GM19438 (cell line): ENCODE data around the gene INKA2.

Experiments
- ATAC-seq: cut with Tn5 transposase; IDR thresholded peaks from one replicate; pipeline ENCODE4 v1.9.1; 2021; ENCODE audit warnings: low read depth; ENCODE audit not compliant: unreplicated experiment

The INKA2 gene

GRCh38 chr1:111739194-111739924, at the start of gene INKA2:
Gene INKA2, minus strand, starts transcription at chr1:111739395. Its CDS starts 153 bp downstream, at chr1:111739242.
- ATAC-seq = peak; percentile 83

- no peak for ATAC-seq
Observed at GRCh38 chr1:111786669-111787207, 47.5 kb upstream of the INKA2 start.

GRCh38 chr1:111784273-111784901, 45.2 kb upstream of the INKA2 start:
- ATAC-seq = no peak

GRCh38 chr1:111779546-111779945, 40.4 kb upstream of the INKA2 start:
- no peak for ATAC-seq

DNA sequence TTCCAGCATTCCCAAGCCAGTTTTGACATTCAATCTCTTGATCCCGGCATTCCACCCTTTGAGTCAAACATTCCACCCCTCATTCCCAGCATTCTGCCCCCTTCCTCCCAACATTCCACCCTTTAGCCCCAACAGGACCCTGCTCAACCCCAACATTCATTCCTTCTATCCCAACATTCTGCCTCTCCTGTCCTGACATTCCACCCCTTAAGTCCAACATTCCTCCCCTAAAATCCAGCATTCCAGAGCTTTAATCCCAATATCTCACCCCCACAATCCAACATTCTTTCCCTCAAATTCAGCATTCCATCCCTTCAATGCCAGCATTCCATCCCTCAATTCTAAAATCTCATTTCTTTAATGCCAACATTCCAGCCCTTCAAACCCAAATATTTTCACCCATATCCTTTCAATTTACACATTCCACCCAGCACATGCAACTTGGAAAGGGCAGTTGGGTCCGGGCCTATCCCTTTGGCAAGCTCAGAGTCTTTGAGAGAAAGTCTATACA, 39.4 kb upstream of the INKA2 start:
- ATAC-seq = no peak

- no peak for ATAC-seq
Observed at GRCh38 chr1:111778066-111778465, 38.9 kb upstream of the INKA2 start.

- no peak for ATAC-seq
Observed at GRCh38 chr1:111777301-111777700, 38.1 kb upstream of the INKA2 start.

GRCh38 chr1:111776861-111777260, 37.7 kb upstream of the INKA2 start:
- ATAC-seq = no peak

- no peak for ATAC-seq
Observed at GRCh38 chr1:111776391-111776790, 37.2 kb upstream of the INKA2 start.

- no peak for ATAC-seq
Observed at GRCh38 chr1:111775966-111776365, 36.8 kb upstream of the INKA2 start.

DNA sequence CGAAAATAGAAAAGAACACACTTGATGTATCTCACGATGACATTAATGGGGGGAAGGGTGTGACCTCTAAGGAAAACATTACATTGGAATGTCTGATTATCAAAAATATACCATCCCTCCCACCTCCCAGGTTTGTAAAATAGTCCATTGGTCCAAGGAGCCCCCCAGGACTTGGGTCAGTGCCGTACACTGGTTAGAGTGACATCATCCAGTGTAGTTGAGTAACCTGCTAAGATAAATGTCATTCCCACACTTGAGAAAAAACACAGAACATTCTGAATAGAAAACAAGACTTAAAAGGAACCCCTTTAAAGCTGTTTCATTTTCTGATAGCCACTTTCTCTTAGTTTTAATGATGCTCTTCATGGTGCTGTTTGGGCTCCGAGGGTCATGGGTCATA, 31.7 kb upstream of the INKA2 start:
- ATAC-seq = no peak

DNA sequence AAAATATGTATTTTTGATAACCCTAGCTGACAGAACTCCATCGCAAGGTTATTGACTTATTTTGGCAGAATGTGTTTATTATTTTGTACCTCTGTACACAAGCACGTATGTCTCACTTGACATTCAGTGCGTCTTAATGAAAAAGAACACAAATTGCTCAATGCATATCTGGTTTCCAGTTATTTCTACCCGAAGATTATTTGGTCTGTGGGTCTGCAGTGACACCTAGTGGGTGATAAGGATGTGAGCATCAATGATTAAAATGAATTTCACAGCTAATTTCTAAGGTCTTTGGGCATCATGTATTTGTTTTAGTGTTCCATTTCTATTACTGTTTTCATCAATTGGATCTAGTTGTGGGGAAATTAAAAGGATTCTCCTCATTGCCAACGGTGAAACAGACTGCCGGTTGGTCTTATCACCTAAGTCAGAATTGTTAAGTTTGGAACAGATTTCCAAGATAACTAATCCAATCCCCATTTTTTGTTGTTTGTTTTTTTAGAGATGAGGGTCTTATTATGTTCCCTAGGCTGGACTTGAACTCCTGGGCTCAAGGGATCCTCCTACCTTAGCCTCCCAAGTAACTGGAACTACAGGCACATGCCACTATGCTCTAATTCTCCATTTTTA, 30.4 kb upstream of the INKA2 start:
- ATAC-seq = no peak

DNA sequence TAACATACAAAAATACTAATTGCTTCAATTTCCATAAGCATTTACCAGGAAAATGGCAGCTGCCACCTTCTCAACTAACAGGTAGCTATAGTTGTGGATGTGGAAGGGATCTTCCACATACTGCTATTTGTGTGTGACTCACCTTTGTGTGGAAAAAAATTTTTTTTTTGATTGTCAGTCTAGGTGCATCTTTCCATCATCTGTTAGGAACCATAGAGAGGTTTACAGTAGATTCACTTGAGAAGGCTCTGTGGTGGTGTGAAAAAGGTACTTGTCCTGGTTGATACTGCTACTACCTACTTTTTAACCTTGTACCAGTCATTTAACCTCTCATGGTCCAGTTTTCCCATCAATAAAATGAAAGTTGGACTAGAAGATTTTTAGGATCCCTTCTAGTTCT, 29.4 kb upstream of the INKA2 start:
- no peak for ATAC-seq

DNA sequence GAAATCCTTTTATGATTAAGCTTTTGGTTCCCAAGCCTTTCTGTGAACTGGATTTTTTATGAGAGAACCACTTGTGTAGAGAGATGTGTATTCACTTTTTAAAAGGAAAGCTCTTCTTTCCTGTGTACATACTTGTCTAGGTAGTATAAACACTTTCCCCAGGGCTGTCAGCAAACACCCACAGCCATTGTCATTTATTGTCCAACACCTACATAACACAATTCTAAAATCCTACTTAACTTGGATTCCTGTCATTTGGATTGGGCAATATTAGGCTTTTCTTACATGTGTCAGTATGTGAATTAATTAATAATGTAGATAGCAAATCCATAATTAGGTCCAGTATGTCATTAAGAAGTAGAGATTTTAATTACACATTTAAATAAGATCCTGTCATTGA, 28.8 kb upstream of the INKA2 start:
- no peak for ATAC-seq

DNA sequence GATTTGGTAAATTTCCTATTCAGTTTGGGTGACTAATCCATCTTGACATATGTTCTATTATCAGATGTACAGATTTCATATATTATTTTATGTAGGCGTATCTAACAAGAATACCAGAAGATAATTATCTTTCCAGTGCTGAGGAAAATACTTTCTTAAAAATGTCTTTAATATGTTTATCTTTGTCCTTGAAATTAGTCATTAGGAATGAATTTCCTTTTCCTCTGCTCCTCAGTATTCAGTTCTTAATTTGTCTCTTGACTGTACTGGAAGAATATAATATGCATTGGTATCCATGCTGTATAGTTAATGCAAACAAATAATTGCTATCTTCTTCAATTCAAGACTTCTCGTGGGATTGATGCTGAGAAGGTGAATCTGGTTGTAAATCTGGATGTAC, 23.1 kb upstream of the INKA2 start:
- no peak for ATAC-seq

DNA sequence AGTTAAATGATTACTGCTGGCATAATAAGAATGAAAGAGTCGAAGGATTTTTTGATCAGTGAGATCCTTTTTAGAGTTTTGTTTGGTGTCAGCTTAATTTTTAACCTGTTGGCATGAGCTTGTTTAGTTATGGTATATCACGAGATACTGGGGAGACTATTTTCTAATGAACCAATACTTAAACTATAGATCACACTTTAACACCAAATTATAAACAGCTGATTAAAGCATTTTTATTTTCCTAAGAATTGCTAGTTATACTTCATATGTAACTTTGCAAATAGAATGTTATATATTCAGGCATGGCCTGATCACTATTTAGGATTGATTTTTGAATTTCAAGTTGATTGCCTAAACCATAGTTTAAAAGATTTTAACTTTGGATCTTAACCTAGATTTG, 22.5 kb upstream of the INKA2 start:
- ATAC-seq = no peak

- ATAC-seq = no peak
Observed at GRCh38 chr1:111758373-111758772, 19.2 kb upstream of the INKA2 start.

GRCh38 chr1:111756124-111756513, 16.9 kb upstream of the INKA2 start:
- peak; percentile 10 for ATAC-seq

DNA sequence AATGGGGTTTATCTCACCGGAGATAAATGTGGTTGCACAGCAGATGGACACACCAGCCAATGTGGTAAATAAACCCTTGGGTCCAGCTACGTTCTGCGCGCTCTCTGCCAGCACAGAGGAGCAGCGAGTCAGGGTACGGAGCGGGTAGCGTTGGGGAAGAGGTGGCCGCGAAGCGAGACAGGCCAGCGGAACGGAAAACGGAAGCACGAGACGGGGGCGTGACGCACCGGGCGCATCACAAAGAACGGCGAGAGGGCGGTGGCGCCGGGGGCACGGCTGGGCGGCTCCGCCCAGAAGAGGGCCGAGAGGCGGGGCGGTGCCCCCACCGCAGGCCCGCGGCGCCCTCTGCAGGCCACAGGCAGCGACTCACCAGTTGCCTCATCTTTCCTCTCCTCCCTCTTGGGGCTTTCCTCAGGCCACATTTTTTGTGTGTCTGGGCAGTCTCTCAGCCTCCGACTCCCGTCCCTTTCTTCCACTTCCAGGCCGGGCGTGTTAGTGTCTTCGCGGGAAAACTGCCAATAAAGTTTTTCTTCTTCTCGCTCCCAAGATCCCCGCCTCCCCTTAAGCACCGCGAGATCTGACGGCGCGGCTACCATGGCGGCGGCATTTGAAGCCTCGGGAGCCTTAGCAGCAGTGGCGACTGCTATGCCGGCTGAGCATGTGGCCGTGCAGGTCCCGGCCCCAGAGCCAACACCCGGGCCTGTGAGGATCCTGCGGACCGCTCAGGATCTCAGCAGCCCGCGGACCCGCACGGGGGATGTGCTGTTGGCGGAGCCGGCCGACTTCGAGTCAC, 16.3 kb upstream of the INKA2 start, which contains the start of gene DDX20:
DDX20 (plus strand) TSS at position 571 of the 793 bp plus-strand sequence; CDS start at position 595, 24 bp downstream.
- peak; percentile 93 for ATAC-seq

GRCh38 chr1:111754984-111755330, 15.8 kb upstream of the INKA2 start:
- peak; percentile 19 for ATAC-seq
